K562 (cell line): ENCODE measurements around the gene OSBPL7. TPM values are rescaled to one million over a fixed set of nuclear protein-coding genes. Genes with fewer than 3 reads are reported as not detected.

ENCODE experiments used
- ATAC-seq: fragments of 200-7000 bp; cut with Tn5 transposase; 3 replicates; pipeline ENCODE4 v1.9.1; 2020; ENCODE audit warnings: moderate library complexity
- BruUV-seq: library from RNA; stranded (reverse); fragments of 400-500 nt; replicated peaks from 2 replicates; lab custom pipeline; 2021; lab: Mats Ljungman, UMichigan
- CTCF ChIA-PET: fragments of 300-600 bp; formaldehyde crosslinking; extraction: SDS; loops from one replicate; lab custom pipeline; 2021; ENCODE audit warnings: low intra/inter-chr PET ratio; lab: Yijun Ruan, JAX
- POLR2A ChIA-PET: fragments of 300-600, 350-650 bp; sonication (Branson Sonifier 250); formaldehyde crosslinking; extraction: SDS; loops from one replicate; lab custom pipeline; 2021; ENCODE audit warnings: antibody characterized with exemption, inconsistent platforms; lab: Yijun Ruan, JAX
- DNase-seq, 4 experiments: peaks; one replicate each; pipeline versions ENCODE4 v3.0.0 to v3.0.0-alpha.2; 2011 to 2018; ENCODE audit warnings: low spot score in 3 of 4, mixed read lengths in 3 of 4; ENCODE audit errors: extremely low read depth in 1 of 4
- FAIRE-seq: peaks from 2 replicates; lab custom pipeline; 2011; peaks lifted over from hg19 to GRCh38; lab: Jason Lieb, UNC
- H2AFZ ChIP-seq: 2 replicates; pipeline ENCODE4 v1.6.0; 2011; ENCODE audit warnings: low read depth, low read length, control low read depth, inconsistent platforms
- H3K27ac ChIP-seq: fragments of 200-600 bp; 3 replicates; pipeline ENCODE4 v1.8.0; 2011; ENCODE audit warnings: low read depth, mild to moderate bottlenecking, control low read depth, inconsistent platforms, low read length, moderate library complexity, mixed read lengths; ENCODE audit errors: extremely low read depth
- H3K27me3 ChIP-seq, 2 experiments: fragments of 300-600 bp in 1 of 2; 2 replicates in 1 of 2; 3 replicates in 1 of 2; pipeline versions ENCODE4 v1.6.0 to v1.8.0; 2011; ENCODE audit warnings: inconsistent platforms in 2 of 2, low read length in 2 of 2, mild to moderate bottlenecking in 1 of 2, mixed read lengths in 1 of 2, moderate library complexity in 1 of 2; ENCODE audit not compliant: control insufficient read depth in 2 of 2, insufficient read depth in 2 of 2
- H3K36me3 ChIP-seq: fragments of 300-600 bp; 3 replicates; pipeline ENCODE4 v1.8.0; 2011; ENCODE audit warnings: mild to moderate bottlenecking, low read length, inconsistent platforms; ENCODE audit not compliant: control insufficient read depth, insufficient read depth
- H3K4me1 ChIP-seq, 2 experiments: fragments of 200-600 bp in 1 of 2; replicated peaks in 1 of 2; 2 replicates in 1 of 2; 3 replicates in 1 of 2; pipeline versions ENCODE4 v1.5.1 to v1.8.0; 2011; ENCODE audit warnings: inconsistent platforms in 2 of 2, low read length in 2 of 2, mild to moderate bottlenecking in 1 of 2, mixed read lengths in 1 of 2, moderate library complexity in 1 of 2; ENCODE audit not compliant: control insufficient read depth in 2 of 2, insufficient read depth in 2 of 2
- H3K4me2 ChIP-seq: 2 replicates; pipeline ENCODE4 v1.6.1; 2011; ENCODE audit warnings: low read length, control low read depth, inconsistent platforms, mixed read lengths; ENCODE audit not compliant: insufficient read depth
- H3K4me3 ChIP-seq: fragments of 200-600 bp; sonication (generic), shearing (Covaris generic); 2 replicates; pipeline ENCODE4 v1.5.1; 2016; ENCODE audit warnings: control low read depth, inconsistent platforms
- H3K79me2 ChIP-seq: fragments of 200-600 bp; 3 replicates; pipeline ENCODE4 v1.8.0; 2011; ENCODE audit warnings: low read length, inconsistent platforms; ENCODE audit not compliant: control insufficient read depth, insufficient read depth
- H3K9ac ChIP-seq, 2 experiments: 2 replicates each; pipeline versions ENCODE4 v1.6.0 to v1.6.1; 2011; ENCODE audit warnings: low read depth in 2 of 2, low read length in 2 of 2, control low read depth in 1 of 2, inconsistent platforms in 1 of 2, mild to moderate bottlenecking in 1 of 2, mixed read lengths in 1 of 2; ENCODE audit not compliant: insufficient read depth in 1 of 2
- H3K9me1 ChIP-seq: one replicate; pipeline ENCODE4 v1.6.0; 2011; ENCODE audit warnings: inconsistent platforms, mild to moderate bottlenecking, low read length, moderate library complexity; ENCODE audit not compliant: control insufficient read depth, insufficient read depth
- H3K9me3 ChIP-seq: replicated peaks from 2 replicates; pipeline ENCODE4 v1.5.1; 2011; ENCODE audit warnings: low read depth, low read length, inconsistent platforms; ENCODE audit not compliant: control insufficient read depth, insufficient read depth
- H4K20me1 ChIP-seq: replicated peaks from 2 replicates; pipeline ENCODE4 v1.6.1; 2011; ENCODE audit warnings: low read length, inconsistent platforms, mixed read lengths; ENCODE audit not compliant: control insufficient read depth, insufficient read depth
- EZH2 ChIP-seq: IDR thresholded peaks from 2 replicates; pipeline ENCODE4 v1.6.1; 2012; ENCODE audit warnings: low read depth, mild to moderate bottlenecking, inconsistent platforms, low read length, borderline replicate concordance
- JUNB ChIP-seq: fragments of 450-650 bp; formaldehyde crosslinking; conservative IDR thresholded peaks from 2 replicates; pipeline ENCODE4 v1.4.0; 2020; ENCODE audit warnings: mild to moderate bottlenecking
- MCM2 ChIP-seq: fragments of 450-650 bp; IDR thresholded peaks from 2 replicates; pipeline ENCODE4 v1.6.1; 2017; ENCODE audit warnings: low read depth, mild to moderate bottlenecking
- NCOA2 ChIP-seq, 2 experiments: fragments of 450-650 bp; IDR thresholded peaks; 2 replicates each; pipeline ENCODE4 v1.6.1; 2018; ENCODE audit warnings: mild to moderate bottlenecking in 2 of 2, moderate library complexity in 1 of 2; ENCODE audit not compliant: partially characterized antibody in 2 of 2
- NFE2L1 ChIP-seq: fragments of 450-650 bp; IDR thresholded peaks from 2 replicates; pipeline ENCODE4 v1.6.1; 2016; ENCODE audit warnings: missing genetic modification characterization, low read depth, mild to moderate bottlenecking, missing compliant biosample characterization, moderate library complexity, borderline replicate concordance
- POLR2A ChIP-seq: fragments of 450-650 bp; conservative IDR thresholded peaks from 2 replicates; pipeline ENCODE4 v1.6.1; 2016
- SMARCC2 ChIP-seq: fragments of 450-650 bp; IDR thresholded peaks from 2 replicates; pipeline ENCODE4 v1.6.1; 2017; ENCODE audit warnings: antibody characterized with exemption, moderate library complexity, mild to moderate bottlenecking, low read depth
- SP1 ChIP-seq: sonication (generic); formaldehyde crosslinking; IDR thresholded peaks from 2 replicates; pipeline ENCODE4 v1.8.1; 2022; ENCODE audit warnings: mild to moderate bottlenecking, missing genetic modification reagents
- TAF9B ChIP-seq: fragments of 450-650 bp; IDR thresholded peaks from 2 replicates; pipeline ENCODE4 v1.6.1; 2018; ENCODE audit warnings: mild to moderate bottlenecking; ENCODE audit not compliant: partially characterized antibody
- WGBS: fragments of 100-300 bp; shearing (Covaris generic); methylation state at CpG from one replicate; pipeline ENCODE4 v1.1.6; 2016; ENCODE audit warnings: low coverage, mixed read lengths; ENCODE audit not compliant: insufficient coverage; ENCODE audit errors: missing lambda C conversion rate; 5-methylcytosine and 5-hydroxymethylcytosine counted together
- in situ Hi-C: fragments of 300-500 bp; cut with MboI; formaldehyde crosslinking; loops from 4 replicates; pipeline ENCODE4 v1.15.0; 2018; ENCODE audit warnings: inconsistent platforms, mixed read lengths
- intact Hi-C: fragments of 100-400 bp; cut with micrococcal nuclease; formaldehyde crosslinking; loops from 2 replicates; pipeline ENCODE4 v1.14.2; 2022
- polyA plus RNA-seq, 8 experiments: library from polyadenylated mRNA; depleted of rRNA in 4 of 8; stranded (reverse) in 5 of 8; unstranded in 3 of 8; fragments of >200 nt; fragmentation: Nextera tagmentation in 2 of 8; fragmentation: Illumina TruSeq in 1 of 8; extraction: Ambion mirVana in 2 of 8; extraction: Trizol in 1 of 8; gene quantifications; 2 replicates each; pipeline versions ENCODE4 v1.2.1 to v1.2.3, GENCODE V29; 2011 to 2014; ENCODE audit warnings: inconsistent platforms in 1 of 8, missing spikeins in 1 of 8
- total RNA-seq, 7 experiments: library from RNA; depleted of rRNA in 6 of 7; stranded (reverse); fragments of >200 nt in 6 of 7; fragmentation: Illumina TruSeq in 2 of 7; extraction: Trizol in 2 of 7; gene quantifications; 2 replicates each; pipeline versions ENCODE4 v1.2.1 to v1.2.3, GENCODE V29; 2011 to 2021; ENCODE audit warnings: low replicate concordance in 1 of 7
- TF ChIP-seq, protein P1 (sequence below): sonication (generic); formaldehyde crosslinking; IDR thresholded peaks from 2 replicates; pipeline ENCODE4 v1.4.0; 2020; ENCODE audit warnings: mild to moderate bottlenecking, missing genetic modification reagents
- TF ChIP-seq, protein P2 (sequence below), 3 experiments: fragments of 200-800 bp in 1 of 3; fragments of 250-450 bp in 1 of 3; fragments of 450-650 bp in 1 of 3; sonication (Bioruptor Pico) in 1 of 3; sonication (Bioruptor generic) in 1 of 3; formaldehyde crosslinking in 1 of 3; IDR thresholded peaks; 2 replicates each; pipeline versions ENCODE4 v1.6.1 to v1.8.0; 2016 to 2022; ENCODE audit warnings: mild to moderate bottlenecking in 2 of 3, missing genetic modification characterization in 2 of 3, missing compliant biosample characterization in 1 of 3, moderate library complexity in 1 of 3
- TF ChIP-seq, protein P3 (sequence below): fragments of 450-650 bp; IDR thresholded peaks from 2 replicates; pipeline ENCODE4 v1.6.1; 2016; ENCODE audit warnings: low read depth, mild to moderate bottlenecking, moderate library complexity
- TF ChIP-seq, protein P4 (sequence below): fragments of 450-650 bp; formaldehyde crosslinking; IDR thresholded peaks from 2 replicates; pipeline ENCODE4 v1.4.0; 2020; ENCODE audit warnings: mild to moderate bottlenecking

The OSBPL7 gene
- total and polyA plus RNA-seq, 9 of the 15 experiments (the other 6 are each of a cell fraction or from before 2014, with no cell fraction given), result 0.32 to 11.9 (median 5.8) TPM

DNA sequence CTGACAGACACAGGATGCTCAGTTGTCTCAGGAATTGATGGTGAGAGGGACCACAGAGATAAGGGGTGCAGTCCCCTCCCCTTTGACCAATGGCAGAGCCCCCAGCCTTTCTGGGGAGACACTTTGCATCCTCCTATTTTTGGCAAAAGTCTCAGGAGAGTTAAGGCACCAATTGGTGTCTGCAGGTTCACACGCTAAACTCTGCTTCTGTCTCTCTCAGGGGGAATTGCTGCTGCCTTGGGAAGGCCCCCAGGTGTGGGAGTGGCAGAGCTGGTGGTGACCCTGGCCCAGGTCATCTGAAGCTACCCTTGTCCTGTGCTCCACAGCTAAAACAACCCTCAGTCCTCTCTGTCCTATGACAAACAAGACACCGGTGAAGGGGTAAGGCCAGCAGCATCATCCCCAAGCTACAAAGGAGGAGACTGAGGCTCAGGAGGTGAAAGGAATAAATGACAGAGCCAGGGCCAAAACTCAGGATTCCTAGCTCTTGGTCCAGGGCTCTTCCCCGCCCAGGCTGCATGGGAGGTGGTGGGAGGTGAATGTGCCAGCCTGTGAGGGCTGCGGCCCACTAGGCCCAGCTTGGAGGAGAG lies 20.3 kb downstream of the OSBPL7 start (continued):
- TF ChIP-seq SP1 (CRISPR knock-in tag), result no peak
- no peak for TF ChIP-seq MCM2

DNA sequence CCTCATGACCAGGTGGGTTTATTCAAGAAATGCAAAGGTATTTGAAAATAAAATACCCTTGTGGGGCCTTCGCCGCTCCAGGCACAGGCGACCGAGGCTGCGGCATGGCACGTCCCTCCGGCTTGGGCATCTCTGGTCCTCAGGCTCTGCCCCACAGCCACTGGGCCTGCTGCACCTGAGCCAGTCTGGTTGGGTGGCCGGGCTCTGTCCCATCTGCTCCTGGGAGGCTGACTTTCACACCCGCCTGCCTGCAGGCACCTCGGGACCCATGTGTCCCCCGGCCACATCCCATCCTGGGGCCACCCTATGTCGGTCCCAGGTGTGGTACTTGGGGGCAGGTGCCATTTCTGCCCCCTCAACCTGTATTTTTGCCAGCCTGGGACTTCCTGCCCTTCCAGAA lies 20.9 kb downstream of the OSBPL7 start:
- DNase-seq (no peak), FAIRE-seq (no peak), ATAC-seq (no peak)
- intact Hi-C loops (loop anchor here (5.0 kb wide), 1 partner anchor 103 kb away; no protein-coding TSS in a partner anchor), in situ Hi-C loops (no loop called here)
- Histone ChIP-seq H3K9ac (no peak overlapping the region; a peak in 1 of 4 replicates), H3K4me1 (peaks cover 0 to 6% of the 10 kb centered on the region in 2 experiments; a peak in 1 of 5 replicates), H3K27ac (no peak overlapping the region), H3K9me1 (no peaks in the 10 kb centered on the region), H3K36me3 (no peaks in the 10 kb centered on the region), H2AFZ (no peak overlapping the region), H3K4me3 (no peak overlapping the region), H4K20me1 (peaks cover 16% of the 10 kb centered on the region; the same call in 1 of the 2 replicates), H3K9me3 (no peaks in the 10 kb centered on the region), H3K4me2 (no peak overlapping the region), H3K27me3 (peaks cover 0 to 29% of the 10 kb centered on the region in 2 experiments; a peak in 3 of 5 replicates), H3K79me2 (no peaks in the 10 kb centered on the region)
- ChIA-PET POLR2A (interaction anchor here (0.6 kb wide), 1 partner anchor 682 kb away, joined by 4 read pairs; no protein-coding TSS in a partner anchor), CTCF (no interaction called here)
- 18% methylated on average over 12 of the region's 12 CpGs for WGBS
- BruUV-seq, result no TSS peak
- TF ChIP-seq POLR2A, result no peak
- TF ChIP-seq, protein P1, sequence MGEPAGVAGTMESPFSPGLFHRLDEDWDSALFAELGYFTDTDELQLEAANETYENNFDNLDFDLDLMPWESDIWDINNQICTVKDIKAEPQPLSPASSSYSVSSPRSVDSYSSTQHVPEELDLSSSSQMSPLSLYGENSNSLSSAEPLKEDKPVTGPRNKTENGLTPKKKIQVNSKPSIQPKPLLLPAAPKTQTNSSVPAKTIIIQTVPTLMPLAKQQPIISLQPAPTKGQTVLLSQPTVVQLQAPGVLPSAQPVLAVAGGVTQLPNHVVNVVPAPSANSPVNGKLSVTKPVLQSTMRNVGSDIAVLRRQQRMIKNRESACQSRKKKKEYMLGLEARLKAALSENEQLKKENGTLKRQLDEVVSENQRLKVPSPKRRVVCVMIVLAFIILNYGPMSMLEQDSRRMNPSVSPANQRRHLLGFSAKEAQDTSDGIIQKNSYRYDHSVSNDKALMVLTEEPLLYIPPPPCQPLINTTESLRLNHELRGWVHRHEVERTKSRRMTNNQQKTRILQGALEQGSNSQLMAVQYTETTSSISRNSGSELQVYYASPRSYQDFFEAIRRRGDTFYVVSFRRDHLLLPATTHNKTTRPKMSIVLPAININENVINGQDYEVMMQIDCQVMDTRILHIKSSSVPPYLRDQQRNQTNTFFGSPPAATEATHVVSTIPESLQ (CRISPR knock-in tag), result no peak
- no peak for TF ChIP-seq SMARCC2
- TF ChIP-seq, protein P2, sequence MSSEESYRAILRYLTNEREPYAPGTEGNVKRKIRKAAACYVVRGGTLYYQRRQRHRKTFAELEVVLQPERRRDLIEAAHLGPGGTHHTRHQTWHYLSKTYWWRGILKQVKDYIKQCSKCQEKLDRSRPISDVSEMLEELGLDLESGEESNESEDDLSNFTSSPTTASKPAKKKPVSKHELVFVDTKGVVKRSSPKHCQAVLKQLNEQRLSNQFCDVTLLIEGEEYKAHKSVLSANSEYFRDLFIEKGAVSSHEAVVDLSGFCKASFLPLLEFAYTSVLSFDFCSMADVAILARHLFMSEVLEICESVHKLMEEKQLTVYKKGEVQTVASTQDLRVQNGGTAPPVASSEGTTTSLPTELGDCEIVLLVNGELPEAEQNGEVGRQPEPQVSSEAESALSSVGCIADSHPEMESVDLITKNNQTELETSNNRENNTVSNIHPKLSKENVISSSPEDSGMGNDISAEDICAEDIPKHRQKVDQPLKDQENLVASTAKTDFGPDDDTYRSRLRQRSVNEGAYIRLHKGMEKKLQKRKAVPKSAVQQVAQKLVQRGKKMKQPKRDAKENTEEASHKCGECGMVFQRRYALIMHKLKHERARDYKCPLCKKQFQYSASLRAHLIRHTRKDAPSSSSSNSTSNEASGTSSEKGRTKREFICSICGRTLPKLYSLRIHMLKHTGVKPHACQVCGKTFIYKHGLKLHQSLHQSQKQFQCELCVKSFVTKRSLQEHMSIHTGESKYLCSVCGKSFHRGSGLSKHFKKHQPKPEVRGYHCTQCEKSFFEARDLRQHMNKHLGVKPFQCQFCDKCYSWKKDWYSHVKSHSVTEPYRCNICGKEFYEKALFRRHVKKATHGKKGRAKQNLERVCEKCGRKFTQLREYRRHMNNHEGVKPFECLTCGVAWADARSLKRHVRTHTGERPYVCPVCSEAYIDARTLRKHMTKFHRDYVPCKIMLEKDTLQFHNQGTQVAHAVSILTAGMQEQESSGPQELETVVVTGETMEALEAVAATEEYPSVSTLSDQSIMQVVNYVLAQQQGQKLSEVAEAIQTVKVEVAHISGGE (CRISPR knock-in tag; IDR thresholded peaks at IDR 0.05), result no peak
- no peak for TF ChIP-seq NCOA2 (IDR thresholded peaks at IDR 0.05; ENCODE audit: partially characterized antibody in 2 of 2)
- TF ChIP-seq JUNB, result no peak
- TF ChIP-seq EZH2, result no peak
- TF ChIP-seq, protein P3, sequence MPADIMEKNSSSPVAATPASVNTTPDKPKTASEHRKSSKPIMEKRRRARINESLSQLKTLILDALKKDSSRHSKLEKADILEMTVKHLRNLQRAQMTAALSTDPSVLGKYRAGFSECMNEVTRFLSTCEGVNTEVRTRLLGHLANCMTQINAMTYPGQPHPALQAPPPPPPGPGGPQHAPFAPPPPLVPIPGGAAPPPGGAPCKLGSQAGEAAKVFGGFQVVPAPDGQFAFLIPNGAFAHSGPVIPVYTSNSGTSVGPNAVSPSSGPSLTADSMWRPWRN, result no peak
- TF ChIP-seq, protein P4, sequence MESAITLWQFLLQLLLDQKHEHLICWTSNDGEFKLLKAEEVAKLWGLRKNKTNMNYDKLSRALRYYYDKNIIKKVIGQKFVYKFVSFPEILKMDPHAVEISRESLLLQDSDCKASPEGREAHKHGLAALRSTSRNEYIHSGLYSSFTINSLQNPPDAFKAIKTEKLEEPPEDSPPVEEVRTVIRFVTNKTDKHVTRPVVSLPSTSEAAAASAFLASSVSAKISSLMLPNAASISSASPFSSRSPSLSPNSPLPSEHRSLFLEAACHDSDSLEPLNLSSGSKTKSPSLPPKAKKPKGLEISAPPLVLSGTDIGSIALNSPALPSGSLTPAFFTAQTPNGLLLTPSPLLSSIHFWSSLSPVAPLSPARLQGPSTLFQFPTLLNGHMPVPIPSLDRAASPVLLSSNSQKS (CRISPR knock-in tag), result no peak
- no peak for TF ChIP-seq TAF9B
- no peak for TF ChIP-seq NFE2L1 (tag)
